Omental fat pad (tissue), 4 donors: Measurements from ENCODE around the gene CDH6. TPM values are rescaled to one million over a fixed set of nuclear protein-coding genes. Genes with fewer than 3 reads are reported as not detected.
A peak's percentile ranks its signal among the peaks of the same experiment; 100 is the strongest.

ENCODE experiments used
- ATAC-seq: fragments of 150-250 bp; one replicate; pipeline ENCODE4 v1.9.1; 2016; ENCODE audit warnings: mild to moderate bottlenecking, moderate library complexity; ENCODE audit not compliant: low FRiP score
- DNase-seq: peaks from one replicate; pipeline ENCODE4 v3.0.0-alpha.2; 2019; ENCODE audit warnings: low spot score
- CTCF ChIP-seq, 3 donors: fragments of 450-650 bp; IDR thresholded peaks; one replicate each; pipeline ENCODE4 v1.5.1; 2016 to 2017; ENCODE audit warnings: antibody characterized with exemption in 3 of 3, mild to moderate bottlenecking in 3 of 3, moderate library complexity in 2 of 3
- total RNA-seq, 4 donors: library from RNA; depleted of rRNA; stranded (reverse); fragments of >200 nt; gene quantifications; one replicate each; pipeline ENCODE4 v1.1.0, GENCODE V29; 2016

CDH6 gene
- total RNA-seq, result 10 to 100 TPM in 2 of 4 donors, 1 to 10 TPM in 2; 7.0 to 34.7 (median 18.0) TPM

DNA sequence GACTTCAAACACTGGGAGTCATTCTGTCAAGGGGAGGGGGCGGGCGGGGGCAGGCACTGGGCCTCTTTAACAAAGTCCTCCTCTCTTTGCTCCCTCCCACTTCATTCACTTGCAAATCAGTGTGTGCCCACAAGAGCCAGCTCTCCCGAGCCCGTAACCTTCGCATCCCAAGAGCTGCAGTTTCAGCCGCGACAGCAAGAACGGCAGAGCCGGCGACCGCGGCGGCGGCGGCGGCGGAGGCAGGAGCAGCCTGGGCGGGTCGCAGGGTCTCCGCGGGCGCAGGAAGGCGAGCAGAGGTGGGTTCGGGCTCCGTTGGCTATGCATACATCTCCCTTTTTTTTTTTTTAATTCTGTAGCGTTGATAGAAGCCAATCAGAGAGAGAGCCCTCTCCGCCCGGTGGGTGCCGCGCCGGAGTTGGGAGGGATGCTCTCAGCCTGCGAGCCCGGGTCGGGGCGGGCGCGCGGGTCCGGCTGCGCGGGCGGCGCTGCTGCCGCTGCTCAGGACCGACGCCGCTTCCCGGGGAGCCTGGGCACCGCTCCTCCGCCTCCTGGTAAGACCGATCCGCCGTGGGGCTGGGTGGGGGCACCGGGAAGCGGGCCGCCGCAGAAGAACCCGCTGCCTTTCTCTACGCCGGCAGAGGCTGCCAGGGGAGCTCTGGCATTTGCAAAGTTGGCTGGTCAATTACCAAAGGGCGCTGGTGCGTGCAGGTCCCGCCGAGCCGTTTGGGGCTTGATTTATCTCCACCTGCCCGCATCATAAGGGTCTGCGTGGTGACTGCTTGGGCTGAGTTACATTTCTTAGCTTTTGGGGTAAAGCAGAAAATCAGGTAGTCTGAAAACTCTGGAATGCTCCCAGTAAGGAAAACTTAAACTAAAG is at the start of gene CDH6:
CDH6 (plus strand) TSS at position 96 of the 877 bp plus-strand sequence. CDS start 73,788 bp downstream, outside the sequence.
- TF ChIP-seq CTCF (IDR thresholded peaks at IDR 0.05), result no peak
- ATAC-seq (peak; percentile 53), DNase-seq (no peak)

DNA sequence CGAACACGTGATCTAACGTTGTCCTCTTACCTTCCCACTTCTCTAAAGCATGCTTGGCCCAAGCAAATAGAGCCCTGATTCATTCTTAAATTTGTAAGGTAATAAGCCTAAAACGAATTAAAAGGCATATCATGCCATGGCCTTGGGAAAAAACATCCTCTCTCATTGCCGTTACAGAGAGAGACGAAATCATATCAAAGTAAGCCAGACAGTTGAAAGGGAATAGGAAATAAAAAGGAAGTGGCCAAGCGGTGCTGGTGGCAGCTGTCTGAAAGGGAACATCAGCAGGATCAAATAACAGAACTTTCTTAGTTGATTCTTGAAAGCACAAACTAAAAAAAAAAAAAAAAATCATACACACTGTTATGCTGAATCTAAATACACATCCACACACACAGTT is 49.1 kb upstream of the CDH6 start:
- no peak for ATAC-seq
- DNase-seq, result no peak
- TF ChIP-seq CTCF (IDR thresholded peaks at IDR 0.05), result no peak

- DNase-seq, result no peak
Observed at GRCh38 chr5:31148959-31149475, 44.5 kb upstream of the CDH6 start.

GRCh38 chr5:31153521-31153920 is 40.0 kb upstream of the CDH6 start:
- no peak for TF ChIP-seq CTCF (IDR thresholded peaks at IDR 0.05)
- ATAC-seq (no peak), DNase-seq (no peak)

More at GRCh38 chr5:31148959-31149475, 44.5 kb upstream of the CDH6 start:
- no peak for TF ChIP-seq CTCF (IDR thresholded peaks at IDR 0.05)
- no peak for ATAC-seq

DNA sequence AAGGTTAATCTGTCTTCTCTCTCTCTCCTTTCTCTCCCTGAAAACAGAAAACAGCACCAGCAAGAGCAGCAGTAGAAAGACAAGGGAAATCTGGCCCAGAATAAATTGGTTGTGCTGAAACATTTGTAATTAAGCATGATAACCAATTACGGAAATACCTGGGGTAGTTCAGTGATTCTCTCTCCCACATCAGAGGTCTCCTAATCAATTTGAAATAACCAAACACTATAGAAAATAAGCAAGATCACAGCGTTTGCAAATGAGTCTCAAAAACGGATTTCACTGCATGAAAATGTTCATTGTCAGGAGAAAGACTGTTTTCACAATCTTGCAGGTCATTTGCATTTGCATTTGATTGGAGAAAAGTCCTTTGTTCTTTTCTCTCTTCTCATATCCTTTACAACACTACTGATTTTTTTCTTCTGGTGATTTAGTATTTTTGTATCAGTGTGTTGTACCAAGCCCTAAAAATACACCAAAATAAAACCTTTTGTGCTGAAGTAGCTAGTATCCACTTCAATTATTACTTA is 36.8 kb upstream of the CDH6 start:
- no peak for ATAC-seq
- DNase-seq, result no peak
- no peak for TF ChIP-seq CTCF (IDR thresholded peaks at IDR 0.05)

DNA sequence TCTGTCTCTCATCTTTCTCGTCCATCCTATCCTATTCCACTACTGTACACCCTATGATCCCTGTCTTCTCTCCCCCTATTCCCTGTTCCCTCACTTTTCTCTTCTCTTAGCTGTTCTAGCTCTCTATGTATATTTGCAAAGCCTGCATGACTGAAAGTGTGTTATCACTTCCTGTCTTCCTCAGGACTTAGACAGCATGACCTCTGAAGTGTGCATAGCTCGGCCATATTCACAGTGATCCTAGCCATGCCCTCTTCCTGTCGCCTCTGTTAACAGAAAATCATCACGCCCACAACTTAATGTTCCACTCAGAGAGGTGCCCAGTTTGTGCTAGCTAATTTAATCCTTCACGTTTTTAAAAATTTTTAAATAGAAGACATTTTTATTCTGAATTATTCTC is 35.8 kb upstream of the CDH6 start:
- DNase-seq, result no peak
- ATAC-seq, result no peak
- no peak for TF ChIP-seq CTCF (IDR thresholded peaks at IDR 0.05)
